T-cell (primary cell): Measurements from ENCODE around the gene STAB1. TPM values are rescaled to one million over a fixed set of nuclear protein-coding genes. Genes with fewer than 3 reads are reported as not detected.

Experiments used
- ATAC-seq, 4 experiments: fragments of 200-7000 bp in 3 of 4; fragments of 150-1000 bp in 1 of 4; cut with Tn5 transposase; replicated peaks in 1 of 4; 1 replicate in 3 of 4; 2 replicates in 1 of 4; pipeline ENCODE4 v1.10.0; 2021; ENCODE audit warnings: moderate library complexity in 3 of 4, mild to moderate bottlenecking in 2 of 4, moderate number of reproducible peaks in 1 of 4
- CTCF ChIA-PET, 2 donors: fragments of 300-600 bp; sonication (Branson Sonifier 250); formaldehyde crosslinking; loops; one replicate each; lab custom pipeline; 2022; ENCODE audit warnings: antibody characterized with exemption in 2 of 2; lab: Charles Lee
- POLR2A ChIA-PET, 2 donors: fragments of 300-600 bp; sonication (Branson Sonifier 250); formaldehyde crosslinking; loops; one replicate each; lab custom pipeline; 2022; ENCODE audit warnings: antibody characterized with exemption in 2 of 2; lab: Charles Lee
- DNase-seq, 35 experiments: peaks; one replicate each; pipeline versions ENCODE4 v3.0.0 to v3.0.0-alpha.2; 2013 to 2023
- H3K27ac ChIP-seq: one replicate; pipeline ENCODE4 v1.5.1; 2013; ENCODE audit warnings: low read length
- H3K27me3 ChIP-seq, 2 experiments: replicated peaks in 1 of 2; 1 replicate in 1 of 2; 2 replicates in 1 of 2; pipeline versions ENCODE4 v1.6.1 to v1.7.0; 2013; ENCODE audit warnings: low read length in 1 of 2, mixed read lengths in 1 of 2; ENCODE audit not compliant: control insufficient read depth in 2 of 2, insufficient read depth in 2 of 2; ENCODE audit errors: extremely low read depth in 1 of 2
- H3K36me3 ChIP-seq, 2 donors: 1 replicate in 1 of 2; 2 replicates in 1 of 2; pipeline versions ENCODE4 v1.6.1 to v1.7.0; 2013; ENCODE audit warnings: low read length in 1 of 2; ENCODE audit not compliant: control insufficient read depth in 2 of 2, insufficient read depth in 1 of 2; ENCODE audit errors: extremely low read depth in 1 of 2
- H3K4me1 ChIP-seq, 2 experiments: 1 replicate in 1 of 2; 2 replicates in 1 of 2; pipeline versions ENCODE4 v1.6.1 to v1.7.0; 2013; ENCODE audit warnings: low read length in 2 of 2, mixed read lengths in 1 of 2; ENCODE audit not compliant: insufficient read depth in 2 of 2, control insufficient read depth in 1 of 2; ENCODE audit errors: extremely low read depth in 1 of 2
- H3K4me3 ChIP-seq, 2 donors: 1 replicate in 1 of 2; 2 replicates in 1 of 2; pipeline versions ENCODE4 v1.5.1 to v1.7.0; 2013; ENCODE audit warnings: mild to moderate bottlenecking in 2 of 2, low read length in 1 of 2, moderate library complexity in 1 of 2; ENCODE audit not compliant: control insufficient read depth in 1 of 2; ENCODE audit errors: extremely low read depth in 1 of 2
- H3K9me3 ChIP-seq: 2 replicates; pipeline ENCODE4 v1.7.0; 2013
- H3K27ac Mint-ChIP-seq, 2 donors: one replicate each; pipeline ENCODE4 v1.8.0; 2020 to 2021; ENCODE audit warnings: mild to moderate bottlenecking in 2 of 2, mixed read lengths in 2 of 2
- H3K27me3 Mint-ChIP-seq, 2 donors: one replicate each; pipeline ENCODE4 v1.8.0; 2021 to 2022; ENCODE audit warnings: mixed read lengths in 2 of 2
- H3K36me3 Mint-ChIP-seq: one replicate; pipeline ENCODE4 v1.8.0; 2021; ENCODE audit warnings: mixed read lengths
- H3K4me1 Mint-ChIP-seq, 3 donors: one replicate each; pipeline ENCODE4 v1.8.0; 2020 to 2022; ENCODE audit warnings: mixed read lengths in 3 of 3, mild to moderate bottlenecking in 1 of 3
- H3K4me3 Mint-ChIP-seq, 3 donors: one replicate each; pipeline ENCODE4 v1.8.0; 2020 to 2022; ENCODE audit warnings: mild to moderate bottlenecking in 3 of 3, mixed read lengths in 3 of 3, moderate library complexity in 3 of 3
- H3K9me3 Mint-ChIP-seq, 3 donors: one replicate each; pipeline ENCODE4 v1.8.0; 2020 to 2022; ENCODE audit warnings: mixed read lengths in 3 of 3
- WGBS: methylation state at CpG from one replicate; pipeline ENCODE4 v1.1.5; 2013; ENCODE audit warnings: missing lambda C conversion rate; ENCODE audit not compliant: insufficient coverage; 5-methylcytosine and 5-hydroxymethylcytosine counted together
- total RNA-seq, 35 experiments: library from RNA in 6 of 35; stranded (reverse) in 6 of 35; fragments of 120-200 nt in 1 of 35; gene quantifications; one replicate each; pipeline versions ENCODE4 v1.2.1 to v1.2.4 and lab custom pipeline; 2013 to 2026

STAB1 gene
- total RNA-seq, 5 donors from 2014 or later (not counting 1 experiment from before 2014, with no cell fraction given), result 0.38 to 2.2 (median 1.7) TPM

GRCh38 chr3:52451237-52452083 is 43.7 kb upstream of the STAB1 start:
- Histone ChIP-seq H3K27ac (no peak overlapping the region), H3K4me3 (no peak overlapping the region), H3K36me3 (no peaks in the 10 kb centered on the region), H3K4me1 (peaks cover 10 to 40% of the 10 kb centered on the region in 2 experiments), H3K9me3 (no peaks in the 10 kb centered on the region), H3K27me3 (no peaks in the 10 kb centered on the region)
- H3K4me3 Mint-ChIP-seq, result no peak overlapping the region
- H3K27ac Mint-ChIP-seq, result no peak overlapping the region
- ATAC-seq, result no peak
- H3K27me3 Mint-ChIP-seq, result no peaks in the 10 kb centered on the region
- H3K9me3 Mint-ChIP-seq, result no peaks in the 10 kb centered on the region
- no peaks in the 10 kb centered on the region for H3K36me3 Mint-ChIP-seq
- no peak for DNase-seq
- WGBS, result 95% methylated on average over 18 of the region's 24 CpGs
- peaks cover 26 to 28% (median 27%) of the 10 kb centered on the region in 3 donors for H3K4me1 Mint-ChIP-seq
- ChIA-PET CTCF (interaction anchor here (0.6 to 1.2 kb wide), 2 partner anchors 26 to 39 kb away, joined by 8 read pairs; no protein-coding TSS in a partner anchor), POLR2A (no interaction called here)

- Histone ChIP-seq H3K4me1 (peaks cover 12 to 40% of the 10 kb centered on the region in 2 experiments), H3K9me3 (no peaks in the 10 kb centered on the region), H3K27me3 (no peaks in the 10 kb centered on the region), H3K4me3 (no peak overlapping the region), H3K27ac (no peak overlapping the region), H3K36me3 (no peaks in the 10 kb centered on the region)
- no peak overlapping the region for H3K4me3 Mint-ChIP-seq
- no peak for DNase-seq
- H3K27me3 Mint-ChIP-seq, result no peaks in the 10 kb centered on the region
- no peak for ATAC-seq
- 94% methylated on average over 5 of the region's 6 CpGs for WGBS
- no peaks in the 10 kb centered on the region for H3K36me3 Mint-ChIP-seq
- no peak overlapping the region for H3K27ac Mint-ChIP-seq
- H3K4me1 Mint-ChIP-seq, result peaks cover 29 to 32% (median 31%) of the 10 kb centered on the region in 3 donors
- CTCF ChIA-PET, result interaction anchor here in 1 of 2 donors (1.2 kb wide), 1 partner anchor 40 kb away, joined by 8 read pairs; no protein-coding TSS in a partner anchor
- POLR2A ChIA-PET, result no interaction called here
- H3K9me3 Mint-ChIP-seq, result no peaks in the 10 kb centered on the region
These were observed 43.0 kb upstream of the STAB1 start for GRCh38 chr3:52452126-52452525.

- 82% methylated on average over 9 of the region's 11 CpGs for WGBS
- no peaks in the 10 kb centered on the region for H3K27me3 ChIP-seq
- no peaks in the 10 kb centered on the region for H3K27me3 Mint-ChIP-seq
- ATAC-seq, result no peak
- H3K27ac ChIP-seq, result no peak overlapping the region
- H3K4me3 ChIP-seq, result no peak overlapping the region
- peaks cover 12 to 42% of the 10 kb centered on the region in 2 experiments for H3K4me1 ChIP-seq
- peaks cover 32 to 36% (median 33%) of the 10 kb centered on the region in 3 donors for H3K4me1 Mint-ChIP-seq
- ChIA-PET POLR2A (interaction anchor here in 1 of 2 donors (0.6 kb wide), 1 partner anchor 58 kb away, joined by 3 read pairs; no protein-coding TSS in a partner anchor), CTCF (interaction anchor here in 1 of 2 donors (0.7 kb wide), 1 partner anchor 37 kb away, joined by 4 read pairs; no protein-coding TSS in a partner anchor)
- peaks cover 2% of the 10 kb centered on the region for H3K36me3 Mint-ChIP-seq
- H3K36me3 ChIP-seq, result peaks cover 0 to 4% of the 10 kb centered on the region in 2 donors
- no peaks in the 10 kb centered on the region for H3K9me3 Mint-ChIP-seq
- no peak for DNase-seq
- H3K4me3 Mint-ChIP-seq, result no peak overlapping the region
- no peaks in the 10 kb centered on the region for H3K9me3 ChIP-seq
- H3K27ac Mint-ChIP-seq, result peak overlapping the region in 1 of 2 donors; percentile 34
These were observed 42.4 kb upstream of the STAB1 start for GRCh38 chr3:52452570-52453221.

- Histone ChIP-seq H3K4me3 (peak within 1 kb of the TSS; percentile 53 to 97), H3K4me1 (peaks cover 12 to 44% of the 10 kb centered on the region in 2 experiments), H3K36me3 (peaks cover 4 to 5% of the 10 kb centered on the region in 2 donors), H3K27ac (peak within 1 kb of the TSS; percentile 99), H3K9me3 (no peaks in the 10 kb centered on the region), H3K27me3 (no peaks in the 10 kb centered on the region)
- H3K4me3 Mint-ChIP-seq, result peak within 1 kb of the TSS; percentile 89 to 98 (median 91)
- ATAC-seq, result no peak
- POLR2A ChIA-PET, result interaction anchor here in 1 of 2 donors (0.6 kb wide), 1 partner anchor 59 kb away, joined by 3 read pairs; no protein-coding TSS in a partner anchor
- H3K27ac Mint-ChIP-seq, result peak within 1 kb of the TSS; percentile 97 to 98
- WGBS, result 77% methylated on average over 10 of the region's 16 CpGs
- no peak for DNase-seq
- H3K4me1 Mint-ChIP-seq, result peaks cover 30 to 44% (median 40%) of the 10 kb centered on the region in 3 donors
- peaks cover 9% of the 10 kb centered on the region for H3K36me3 Mint-ChIP-seq
- H3K9me3 Mint-ChIP-seq, result no peaks in the 10 kb centered on the region
- no peaks in the 10 kb centered on the region for H3K27me3 Mint-ChIP-seq
- CTCF ChIA-PET, result interaction anchor here (0.6 to 0.7 kb wide), 3 partner anchors 38 to 780 kb away, joined by 4 to 11 read pairs (median 5); no protein-coding TSS in a partner anchor
These were observed 41.5 kb upstream of the STAB1 start, which contains the start of gene TNNC1 for GRCh38 chr3:52453496-52454249. TSS of gene TNNC1 (minus strand) at chr3:52454041. CDS start at chr3:52454015, 26 bp downstream.

- WGBS, result 64% methylated on average over 8 of the region's 8 CpGs
- no peaks in the 10 kb centered on the region for H3K27me3 ChIP-seq
- peaks cover 12% of the 10 kb centered on the region for H3K36me3 Mint-ChIP-seq
- POLR2A ChIA-PET, result no interaction called here
- peaks cover 12 to 50% of the 10 kb centered on the region in 2 experiments for H3K4me1 ChIP-seq
- H3K27me3 Mint-ChIP-seq, result no peaks in the 10 kb centered on the region
- peaks cover 4 to 11% of the 10 kb centered on the region in 2 donors for H3K36me3 ChIP-seq
- DNase-seq, result peak in 2 of 35 experiments; percentile 8 to 16
- H3K27ac Mint-ChIP-seq, result peak overlapping the region; percentile 97 to 98
- CTCF ChIA-PET, result interaction anchor here in 1 of 2 donors (0.6 kb wide), 2 partner anchors 43 to 781 kb away, joined by 5 to 11 read pairs; no protein-coding TSS in a partner anchor
- H3K4me3 Mint-ChIP-seq, result peak overlapping the region; percentile 89 to 98 (median 91)
- no peak for ATAC-seq
- peaks cover 30 to 46% (median 41%) of the 10 kb centered on the region in 3 donors for H3K4me1 Mint-ChIP-seq
- no peaks in the 10 kb centered on the region for H3K9me3 ChIP-seq
- H3K9me3 Mint-ChIP-seq, result no peaks in the 10 kb centered on the region
- H3K4me3 ChIP-seq, result peak overlapping the region; percentile 53 to 97
- H3K27ac ChIP-seq, result peak overlapping the region; percentile 99
These were observed 40.7 kb upstream of the STAB1 start for GRCh38 chr3:52454250-52454937.
